HepG2 (cell line): ENCODE measurements around the gene CELF2. TPM values are rescaled to one million over a fixed set of nuclear protein-coding genes. Genes with fewer than 3 reads are reported as not detected.

ENCODE experiments used
- ATAC-seq: fragments of 200-7000 bp; cut with Tn5 transposase; 3 replicates; pipeline ENCODE4 v1.9.1; 2020; ENCODE audit warnings: mild to moderate bottlenecking, moderate library complexity
- BruUV-seq: library from RNA; stranded (reverse); fragments of 400-500 nt; replicated peaks from 2 replicates; lab custom pipeline; 2021; lab: Mats Ljungman, UMichigan
- CTCF ChIA-PET: fragments of 300-600 bp; formaldehyde crosslinking; extraction: SDS; loops from one replicate; lab custom pipeline; 2021; ENCODE audit warnings: low total read pairs, inconsistent platforms, low intra/inter-chr PET ratio; lab: Yijun Ruan, JAX
- POLR2A ChIA-PET: fragments of 350-600 bp; sonication (Branson Sonifier 250); formaldehyde crosslinking; loops from one replicate; lab custom pipeline; 2020; ENCODE audit warnings: antibody characterized with exemption, inconsistent platforms; lab: Yijun Ruan, JAX
- DNase-seq: peaks from one replicate; pipeline ENCODE4 v3.0.0-alpha.2; 2015; ENCODE audit warnings: low spot score
- FAIRE-seq: peaks from 3 replicates; lab custom pipeline; 2011; peaks lifted over from hg19 to GRCh38; lab: Jason Lieb, UNC
- H2AFZ ChIP-seq: one replicate; pipeline ENCODE4 v1.6.1; 2011; ENCODE audit warnings: low read length, inconsistent platforms
- H3K27ac ChIP-seq: fragments of 300-600 bp; 3 replicates; pipeline ENCODE4 v1.8.0; 2011; ENCODE audit warnings: mixed run types, mild to moderate bottlenecking, mixed read lengths, low read length, inconsistent platforms; ENCODE audit not compliant: insufficient read depth; ENCODE audit errors: extremely low read length
- H3K27me3 ChIP-seq, 2 experiments: fragments of 200-600 bp in 1 of 2; 2 replicates in 1 of 2; 3 replicates in 1 of 2; pipeline versions ENCODE4 v1.6.0 to v1.8.0; 2011; ENCODE audit warnings: low read length in 2 of 2, mild to moderate bottlenecking in 2 of 2, moderate library complexity in 2 of 2, inconsistent platforms in 1 of 2; ENCODE audit not compliant: insufficient read depth in 2 of 2, control insufficient read depth in 1 of 2
- H3K36me3 ChIP-seq, 2 experiments: fragments of 200-600 bp in 1 of 2; replicated peaks in 1 of 2; 2 replicates in 1 of 2; 3 replicates in 1 of 2; pipeline versions ENCODE4 v1.5.1 to v1.8.0; 2011; ENCODE audit warnings: low read length in 2 of 2, inconsistent platforms in 1 of 2; ENCODE audit not compliant: insufficient read depth in 2 of 2, control insufficient read depth in 1 of 2
- H3K4me1 ChIP-seq: 2 replicates; pipeline ENCODE4 v1.5.1; 2012; ENCODE audit warnings: low read length, inconsistent platforms; ENCODE audit not compliant: insufficient read depth
- H3K4me2 ChIP-seq: 2 replicates; pipeline ENCODE4 v1.6.0; 2011; ENCODE audit warnings: low read depth, low read length, inconsistent platforms
- H3K4me3 ChIP-seq, 3 experiments: fragments of 200-600 bp in 1 of 3; sonication (generic), shearing (Covaris generic) in 1 of 3; replicated peaks in 1 of 3; 2 replicates each; pipeline ENCODE4 v1.5.1; 2011 to 2016; ENCODE audit warnings: low read length in 3 of 3, inconsistent platforms in 2 of 3, low read depth in 2 of 3, mild to moderate bottlenecking in 2 of 3, control low read depth in 1 of 3, mixed read lengths in 1 of 3; ENCODE audit not compliant: insufficient read depth in 1 of 3
- H3K79me2 ChIP-seq: one replicate; pipeline ENCODE4 v1.6.1; 2011; ENCODE audit warnings: low read length, inconsistent platforms; ENCODE audit not compliant: insufficient read depth
- H3K9ac ChIP-seq: 2 replicates; pipeline ENCODE4 v1.6.0; 2011; ENCODE audit warnings: mild to moderate bottlenecking, low read depth, low read length, inconsistent platforms; ENCODE audit not compliant: insufficient read depth
- H3K9me3 ChIP-seq: 2 replicates; pipeline ENCODE4 v1.5.1; 2012; ENCODE audit warnings: mild to moderate bottlenecking, low read length
- H4K20me1 ChIP-seq: 2 replicates; pipeline ENCODE4 v1.6.0; 2011; ENCODE audit warnings: inconsistent platforms, mild to moderate bottlenecking, low read length, moderate library complexity; ENCODE audit not compliant: insufficient read depth
- ADNP ChIP-seq: sonication (generic); formaldehyde crosslinking; IDR thresholded peaks from 2 replicates; pipeline ENCODE4 v1.4.0; 2020; ENCODE audit warnings: missing genetic modification reagents
- GABPA ChIP-seq, 2 experiments: IDR thresholded peaks; 2 replicates each; pipeline ENCODE4 v1.6.1; 2011 to 2016; ENCODE audit warnings: low read depth in 2 of 2, low read length in 1 of 2, missing biosample characterization in 1 of 2, missing genetic modification characterization in 1 of 2
- HDAC6 ChIP-seq: fragments of 200-600 bp; sonication (generic); IDR thresholded peaks from 2 replicates; pipeline ENCODE4 v1.7.0; 2017; ENCODE audit warnings: mild to moderate bottlenecking, antibody characterized with exemption, low read length, low read depth
- NCOR1 ChIP-seq: fragments of 200-600 bp; sonication (generic); IDR thresholded peaks from 2 replicates; pipeline ENCODE4 v1.7.0; 2017; ENCODE audit warnings: antibody characterized with exemption, low read length, borderline replicate concordance
- ONECUT2 ChIP-seq: sonication (generic); formaldehyde crosslinking; IDR thresholded peaks from 2 replicates; pipeline ENCODE4 v1.4.0; 2020; ENCODE audit warnings: missing genetic modification reagents
- PCBP2 ChIP-seq: fragments of 200-400 bp; formaldehyde crosslinking; optimal IDR thresholded peaks from 2 replicates; pipeline ENCODE3; 2018; ENCODE audit warnings: low read length, low read depth; ENCODE audit not compliant: poor library complexity, severe bottlenecking
- ZNF232 ChIP-seq: sonication (generic); formaldehyde crosslinking; IDR thresholded peaks from 2 replicates; pipeline ENCODE4 v1.4.0; 2020; ENCODE audit warnings: missing genetic modification reagents, borderline replicate concordance
- ZNF709 ChIP-seq: sonication (generic); formaldehyde crosslinking; IDR thresholded peaks from 2 replicates; pipeline ENCODE4 v1.5.0; 2020; ENCODE audit warnings: mild to moderate bottlenecking, missing genetic modification reagents
- WGBS: methylation state at CpG from one replicate; pipeline ENCODE4 v1.1.6; 2017; ENCODE audit warnings: low lambda C conversion rate; 5-methylcytosine and 5-hydroxymethylcytosine counted together
- in situ Hi-C: cut with HindIII; loops from 2 replicates; pipeline ENCODE4 v1.10.0; 2017; ENCODE audit warnings: low pct_unique_long_range_greater_than_20kb; ENCODE audit not compliant: extremely low pct_ligation_motif_present
- intact Hi-C: fragments of 100-400 bp; cut with micrococcal nuclease; formaldehyde crosslinking; loops from one replicate; pipeline ENCODE4 v1.10.0; 2022; ENCODE audit not compliant: unreplicated experiment
- polyA plus RNA-seq, 8 experiments: library from polyadenylated mRNA; depleted of rRNA in 3 of 8; stranded (reverse) in 7 of 8; unstranded in 1 of 8; fragments of >200 nt; fragmentation: Illumina TruSeq in 4 of 8; extraction: Trizol in 4 of 8; gene quantifications; 2 replicates each; pipeline versions ENCODE4 v1.2.1 to v1.2.3, GENCODE V29; 2011 to 2016; ENCODE audit warnings: low read depth in 4 of 8, missing spikeins in 1 of 8, mixed read lengths in 1 of 8; ENCODE audit not compliant: insufficient read depth in 1 of 8
- total RNA-seq, 5 experiments: library from RNA; depleted of rRNA; stranded (reverse); fragments of >200 nt; fragmentation: Illumina TruSeq; extraction: Trizol; gene quantifications; 2 replicates each; pipeline ENCODE4 v1.2.3, GENCODE V29; 2016; ENCODE audit warnings: low read depth in 1 of 5

CELF2 gene
- total and polyA plus RNA-seq, 2 of the 13 experiments (the other 11 are each of a cell fraction or from before 2014, with no cell fraction given) = not detected

- no peak overlapping the region for H3K4me2 ChIP-seq
- no peak overlapping the region for H3K27ac ChIP-seq
- no peaks in the 10 kb centered on the region for H3K36me3 ChIP-seq
- FAIRE-seq (no peak), ATAC-seq (no peak), DNase-seq (no peak)
- in situ Hi-C loops = no loop called here
- H3K9ac ChIP-seq = no peak overlapping the region
- WGBS = 13% methylated on average over 6 of the region's 9 CpGs
- H2AFZ ChIP-seq = no peak overlapping the region
- H4K20me1 ChIP-seq = no peaks in the 10 kb centered on the region
- no TSS peak for BruUV-seq
- H3K79me2 ChIP-seq = no peaks in the 10 kb centered on the region
- no peak overlapping the region for H3K4me3 ChIP-seq
- TF ChIP-seq PCBP2 (no peak), ZNF232 (no peak), ADNP (CRISPR knock-in tag) (no peak), HDAC6 (no peak), ONECUT2 (CRISPR knock-in tag) (no peak), ZNF709 (CRISPR knock-in tag) (no peak)
- H3K9me3 ChIP-seq = no peaks in the 10 kb centered on the region
- peaks cover 0 to 7% of the 10 kb centered on the region in 2 experiments; a peak in 1 of 5 replicates for H3K27me3 ChIP-seq
- H3K4me1 ChIP-seq = no peaks in the 10 kb centered on the region
- ChIA-PET CTCF (no interaction called here), POLR2A (no interaction called here)
- intact Hi-C loops = no loop called here
Measured at GRCh38 chr10:11351801-11352200, 334.1 kb downstream of the CELF2 start.

GRCh38 chr10:11353006-11353896, 335.6 kb downstream of the CELF2 start:
- Histone ChIP-seq H3K79me2 (no peaks in the 10 kb centered on the region), H3K4me2 (no peak overlapping the region), H3K4me3 (no peak overlapping the region), H3K9ac (no peak overlapping the region), H4K20me1 (no peaks in the 10 kb centered on the region), H3K36me3 (no peaks in the 10 kb centered on the region), H2AFZ (no peak overlapping the region), H3K9me3 (no peaks in the 10 kb centered on the region), H3K27ac (no peak overlapping the region), H3K4me1 (no peaks in the 10 kb centered on the region), H3K27me3 (peaks cover 0 to 7% of the 10 kb centered on the region in 2 experiments; a peak in 1 of 5 replicates)
- FAIRE-seq (no peak), DNase-seq (no peak), ATAC-seq (no peak)
- CTCF ChIA-PET = no interaction called here
- in situ Hi-C loops = no loop called here
- no TSS peak for BruUV-seq
- POLR2A ChIA-PET = no interaction called here
- intact Hi-C loops = no loop called here
- WGBS = 22% methylated on average over 12 of the region's 12 CpGs
- no peak for TF ChIP-seq NCOR1
- TF ChIP-seq GABPA (IDR thresholded peaks at IDR 0.05; ENCODE audit: low read depth, low read length) = no peak
- 0 out of 2 replicates have a peak, but pooled peaks have one; percentile 14 for TF ChIP-seq GABPA (CRISPR knock-in tag; IDR thresholded peaks at IDR 0.05; ENCODE audit: low read depth)
- TF ChIP-seq, all 625 proteins: peak for 1
